PFSK-1 (cell line): Measurements from ENCODE around the gene CNTN4.

Experiments used
- FOXP2 ChIP-seq: optimal IDR thresholded peaks from 2 replicates; pipeline ENCODE3; 2011; ENCODE audit warnings: borderline replicate concordance, control low read depth, inconsistent platforms; ENCODE audit not compliant: insufficient read depth; ENCODE audit errors: extremely low read length, extremely low read depth
- POLR2AphosphoS5 ChIP-seq: IDR thresholded peaks from 2 replicates; pipeline ENCODE4 v1.6.1; 2012; ENCODE audit warnings: low read depth, mild to moderate bottlenecking, control low read depth, low read length, moderate library complexity
- SIN3A ChIP-seq: IDR thresholded peaks from 2 replicates; pipeline ENCODE4 v1.6.1; 2012; ENCODE audit warnings: mild to moderate bottlenecking, low read length, moderate library complexity, borderline replicate concordance; ENCODE audit not compliant: insufficient read depth
- TAF1 ChIP-seq: IDR thresholded peaks from 2 replicates; pipeline ENCODE4 v1.6.1; 2012; ENCODE audit warnings: low read length, control low read depth, borderline replicate concordance; ENCODE audit not compliant: insufficient read depth
- TF ChIP-seq, protein P1 (sequence below), 2 experiments: IDR thresholded peaks; 2 replicates each; pipeline versions ENCODE4 v1.6.1 to v1.8.0; 2011 to 2012; ENCODE audit warnings: low read depth in 2 of 2, low read length in 2 of 2, control low read depth in 1 of 2, inconsistent platforms in 1 of 2, mild to moderate bottlenecking in 1 of 2, moderate library complexity in 1 of 2; ENCODE audit not compliant: insufficient read depth in 1 of 2

GRCh38 chr3:2875699-2876098 lies 777.0 kb downstream of the CNTN4 start:
- TF ChIP-seq, protein P1, sequence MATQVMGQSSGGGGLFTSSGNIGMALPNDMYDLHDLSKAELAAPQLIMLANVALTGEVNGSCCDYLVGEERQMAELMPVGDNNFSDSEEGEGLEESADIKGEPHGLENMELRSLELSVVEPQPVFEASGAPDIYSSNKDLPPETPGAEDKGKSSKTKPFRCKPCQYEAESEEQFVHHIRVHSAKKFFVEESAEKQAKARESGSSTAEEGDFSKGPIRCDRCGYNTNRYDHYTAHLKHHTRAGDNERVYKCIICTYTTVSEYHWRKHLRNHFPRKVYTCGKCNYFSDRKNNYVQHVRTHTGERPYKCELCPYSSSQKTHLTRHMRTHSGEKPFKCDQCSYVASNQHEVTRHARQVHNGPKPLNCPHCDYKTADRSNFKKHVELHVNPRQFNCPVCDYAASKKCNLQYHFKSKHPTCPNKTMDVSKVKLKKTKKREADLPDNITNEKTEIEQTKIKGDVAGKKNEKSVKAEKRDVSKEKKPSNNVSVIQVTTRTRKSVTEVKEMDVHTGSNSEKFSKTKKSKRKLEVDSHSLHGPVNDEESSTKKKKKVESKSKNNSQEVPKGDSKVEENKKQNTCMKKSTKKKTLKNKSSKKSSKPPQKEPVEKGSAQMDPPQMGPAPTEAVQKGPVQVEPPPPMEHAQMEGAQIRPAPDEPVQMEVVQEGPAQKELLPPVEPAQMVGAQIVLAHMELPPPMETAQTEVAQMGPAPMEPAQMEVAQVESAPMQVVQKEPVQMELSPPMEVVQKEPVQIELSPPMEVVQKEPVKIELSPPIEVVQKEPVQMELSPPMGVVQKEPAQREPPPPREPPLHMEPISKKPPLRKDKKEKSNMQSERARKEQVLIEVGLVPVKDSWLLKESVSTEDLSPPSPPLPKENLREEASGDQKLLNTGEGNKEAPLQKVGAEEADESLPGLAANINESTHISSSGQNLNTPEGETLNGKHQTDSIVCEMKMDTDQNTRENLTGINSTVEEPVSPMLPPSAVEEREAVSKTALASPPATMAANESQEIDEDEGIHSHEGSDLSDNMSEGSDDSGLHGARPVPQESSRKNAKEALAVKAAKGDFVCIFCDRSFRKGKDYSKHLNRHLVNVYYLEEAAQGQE (IDR thresholded peaks at IDR 0.05; ENCODE audit: insufficient read depth in 1 of 2, low read depth in 2 of 2, low read length in 2 of 2): no peak
- no peak for TF ChIP-seq POLR2AphosphoS5
- no peak for TF ChIP-seq SIN3A
- TF ChIP-seq TAF1: no peak
- no peak for TF ChIP-seq FOXP2
